ENCODE data around the gene TMPRSS12. TPM values are rescaled to one million over a fixed set of nuclear protein-coding genes. Genes with fewer than 3 reads are reported as not detected.

Gene TMPRSS12
- total and polyA plus RNA-seq, 9 of the 15 experiments (the other 6 are each of a cell fraction or from before 2014, with no cell fraction given) = 0.04 TPM; not detected in 8

DNA sequence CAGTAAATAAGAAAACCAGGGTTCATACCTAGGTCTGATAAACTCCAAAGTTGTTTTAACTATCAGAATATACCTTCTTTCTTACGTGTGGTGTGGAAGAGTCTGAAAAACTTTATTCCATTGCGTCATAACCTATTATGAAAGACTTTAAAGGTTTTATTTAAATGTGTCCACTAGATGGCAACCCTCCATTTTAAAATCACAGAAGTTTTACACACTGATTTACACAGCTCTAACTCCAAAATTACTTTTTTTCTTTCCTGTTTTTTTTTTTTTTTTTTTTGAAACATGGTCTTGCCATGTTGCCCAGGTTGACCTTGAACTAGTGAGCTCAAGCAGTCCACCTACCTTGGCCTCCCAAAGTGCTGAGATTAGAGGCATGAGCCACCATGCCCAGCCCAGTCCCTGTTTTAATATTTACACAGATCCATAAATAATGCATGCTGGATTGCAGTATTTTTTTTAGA, 17.3 kb upstream of the TMPRSS12 start (continued):
- TF ChIP-seq ZNF75A (CRISPR knock-in tag; IDR thresholded peaks at IDR 0.05) = 0 out of 2 replicates have a peak, but pooled peaks have one; percentile 30
- TF ChIP-seq EP300 (IDR thresholded peaks at IDR 0.05; ENCODE audit: low read length) = 0 out of 2 replicates have a peak, but pooled peaks have one; percentile 4
- TF ChIP-seq RAD21 (CRISPR knock-in tag; conservative IDR thresholded peaks at IDR 0.05 in 1 of 2, IDR thresholded peaks at IDR 0.05 in 1 of 2) = peak; percentile 68 to 86
- TF ChIP-seq L3MBTL2 (IDR thresholded peaks at IDR 0.05) = 0 out of 2 replicates have a peak, but pooled peaks have one; percentile 16
- TF ChIP-seq PML (IDR thresholded peaks at IDR 0.05; ENCODE audit: low read length) = no peak
- peak; percentile 72 for TF ChIP-seq ZNF384 (IDR thresholded peaks at IDR 0.05; ENCODE audit: low read depth, low read length)
- TF ChIP-seq BRD9 (IDR thresholded peaks at IDR 0.05; ENCODE audit: low read depth, partially characterized antibody) = peak; percentile 63
- TF ChIP-seq, protein P1, sequence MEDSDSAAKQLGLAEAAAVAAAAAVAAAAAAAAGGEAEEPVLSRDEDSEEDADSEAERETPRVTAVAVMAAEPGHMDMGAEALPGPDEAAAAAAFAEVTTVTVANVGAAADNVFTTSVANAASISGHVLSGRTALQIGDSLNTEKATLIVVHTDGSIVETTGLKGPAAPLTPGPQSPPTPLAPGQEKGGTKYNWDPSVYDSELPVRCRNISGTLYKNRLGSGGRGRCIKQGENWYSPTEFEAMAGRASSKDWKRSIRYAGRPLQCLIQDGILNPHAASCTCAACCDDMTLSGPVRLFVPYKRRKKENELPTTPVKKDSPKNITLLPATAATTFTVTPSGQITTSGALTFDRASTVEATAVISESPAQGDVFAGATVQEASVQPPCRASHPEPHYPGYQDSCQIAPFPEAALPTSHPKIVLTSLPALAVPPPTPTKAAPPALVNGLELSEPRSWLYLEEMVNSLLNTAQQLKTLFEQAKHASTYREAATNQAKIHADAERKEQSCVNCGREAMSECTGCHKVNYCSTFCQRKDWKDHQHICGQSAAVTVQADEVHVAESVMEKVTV (CRISPR knock-in tag; IDR thresholded peaks at IDR 0.05) = peak; percentile 62; the same call in 1 of the 2 replicates
- TF ChIP-seq SMC3 (conservative IDR thresholded peaks at IDR 0.05; ENCODE audit: insufficient read depth, low read depth, low read length) = peak; percentile 57; the same call in 1 of the 2 replicates
- peak; percentile 70 to 82 for TF ChIP-seq KDM1A (IDR thresholded peaks at IDR 0.05)
- no peak for TF ChIP-seq NR2C1 (IDR thresholded peaks at IDR 0.05)
- no peak for TF ChIP-seq NR2C1 (tag; IDR thresholded peaks at IDR 0.05)
- no peak for TF ChIP-seq POLR2G (IDR thresholded peaks at IDR 0.05; ENCODE audit: low read depth, low read length)
- 0 out of 4 replicates have a peak, but pooled peaks of 1 of the 2 experiments have one; percentile 36 for TF ChIP-seq ARNT (IDR thresholded peaks at IDR 0.05)
- TF ChIP-seq, protein P2, sequence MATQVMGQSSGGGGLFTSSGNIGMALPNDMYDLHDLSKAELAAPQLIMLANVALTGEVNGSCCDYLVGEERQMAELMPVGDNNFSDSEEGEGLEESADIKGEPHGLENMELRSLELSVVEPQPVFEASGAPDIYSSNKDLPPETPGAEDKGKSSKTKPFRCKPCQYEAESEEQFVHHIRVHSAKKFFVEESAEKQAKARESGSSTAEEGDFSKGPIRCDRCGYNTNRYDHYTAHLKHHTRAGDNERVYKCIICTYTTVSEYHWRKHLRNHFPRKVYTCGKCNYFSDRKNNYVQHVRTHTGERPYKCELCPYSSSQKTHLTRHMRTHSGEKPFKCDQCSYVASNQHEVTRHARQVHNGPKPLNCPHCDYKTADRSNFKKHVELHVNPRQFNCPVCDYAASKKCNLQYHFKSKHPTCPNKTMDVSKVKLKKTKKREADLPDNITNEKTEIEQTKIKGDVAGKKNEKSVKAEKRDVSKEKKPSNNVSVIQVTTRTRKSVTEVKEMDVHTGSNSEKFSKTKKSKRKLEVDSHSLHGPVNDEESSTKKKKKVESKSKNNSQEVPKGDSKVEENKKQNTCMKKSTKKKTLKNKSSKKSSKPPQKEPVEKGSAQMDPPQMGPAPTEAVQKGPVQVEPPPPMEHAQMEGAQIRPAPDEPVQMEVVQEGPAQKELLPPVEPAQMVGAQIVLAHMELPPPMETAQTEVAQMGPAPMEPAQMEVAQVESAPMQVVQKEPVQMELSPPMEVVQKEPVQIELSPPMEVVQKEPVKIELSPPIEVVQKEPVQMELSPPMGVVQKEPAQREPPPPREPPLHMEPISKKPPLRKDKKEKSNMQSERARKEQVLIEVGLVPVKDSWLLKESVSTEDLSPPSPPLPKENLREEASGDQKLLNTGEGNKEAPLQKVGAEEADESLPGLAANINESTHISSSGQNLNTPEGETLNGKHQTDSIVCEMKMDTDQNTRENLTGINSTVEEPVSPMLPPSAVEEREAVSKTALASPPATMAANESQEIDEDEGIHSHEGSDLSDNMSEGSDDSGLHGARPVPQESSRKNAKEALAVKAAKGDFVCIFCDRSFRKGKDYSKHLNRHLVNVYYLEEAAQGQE (IDR thresholded peaks at IDR 0.05; ENCODE audit: borderline replicate concordance) = peak; percentile 81
- TF ChIP-seq, protein P2 (CRISPR knock-in tag; IDR thresholded peaks at IDR 0.05; ENCODE audit: low read depth) = no peak
- TF ChIP-seq RCOR1 (IDR thresholded peaks at IDR 0.05; ENCODE audit: borderline replicate concordance in 1 of 2, low read depth in 2 of 2, low read length in 2 of 2) = peak; percentile 54 to 60; a peak in 3 of 4 replicates
- TF ChIP-seq RBBP5 (IDR thresholded peaks at IDR 0.05; ENCODE audit: borderline replicate concordance, insufficient read depth, low read length, poor library complexity, severe bottlenecking) = no peak
- TF ChIP-seq ETV5 (CRISPR knock-in tag; IDR thresholded peaks at IDR 0.05; ENCODE audit: low read depth) = no peak
- TF ChIP-seq ZC3H8 (IDR thresholded peaks at IDR 0.05) = no peak
- TF ChIP-seq HMGN3 (IDR thresholded peaks at IDR 0.05; ENCODE audit: borderline replicate concordance, extremely low read depth, insufficient read length, low read depth, low read length) = no peak
